Right lobe of liver (tissue), 6 donors: ENCODE measurements around the gene ATG14. TPM values are rescaled to one million over a fixed set of nuclear protein-coding genes. Genes with fewer than 3 reads are reported as not detected.

Experiments
- ATAC-seq, 4 donors: fragments of 200-7000 bp; cut with Tn5 transposase; one replicate each; pipeline ENCODE4 v1.9.1; 2020; ENCODE audit warnings: mild to moderate bottlenecking in 4 of 4, moderate library complexity in 4 of 4
- DNase-seq, 3 donors: peaks; one replicate each; pipeline ENCODE4 v3.0.0-alpha.2; 2020
- H3K27ac ChIP-seq, 3 donors: fragments of 200-600 bp; one replicate each; pipeline ENCODE4 v1.8.0; 2022
- H3K27me3 ChIP-seq, 2 donors: fragments of 200-600 bp; one replicate each; pipeline ENCODE4 v1.8.0; 2022
- H3K36me3 ChIP-seq, 4 donors: fragments of 200-600 bp; sonication (generic) in 1 of 4; one replicate each; pipeline versions ENCODE4 v1.5.1 to v1.8.0; 2017 to 2022; ENCODE audit warnings: control low read depth in 1 of 4
- H3K4me1 ChIP-seq, 4 donors: fragments of 200-600 bp; sonication (generic) in 1 of 4; one replicate each; pipeline versions ENCODE4 v1.5.1 to v1.8.0; 2017 to 2022; ENCODE audit warnings: control low read depth in 1 of 4
- H3K4me3 ChIP-seq, 3 donors: fragments of 200-600 bp; one replicate each; pipeline ENCODE4 v1.8.0; 2022
- H3K9me3 ChIP-seq, 4 donors: fragments of 200-600 bp; sonication (generic) in 1 of 4; one replicate each; pipeline versions ENCODE4 v1.5.1 to v1.8.0; 2017 to 2022; ENCODE audit warnings: control low read depth in 1 of 4
- POLR2A ChIP-seq: fragments of 450-650 bp; IDR thresholded peaks from one replicate; pipeline ENCODE4 v1.6.1; 2017; ENCODE audit warnings: antibody characterized with exemption, mild to moderate bottlenecking
- WGBS: methylation state at CpG from one replicate; pipeline ENCODE4 v1.1.6; 2018; ENCODE audit warnings: low coverage, low lambda C conversion rate; ENCODE audit not compliant: insufficient coverage; ENCODE audit errors: missing lambda C conversion rate; 5-methylcytosine and 5-hydroxymethylcytosine counted together
- intact Hi-C, 2 donors: fragments of 100-400 bp; cut with DNase I; formaldehyde crosslinking; loops; one replicate each; pipeline versions ENCODE4 v1.11.2 to v1.14.1; 2022
- total RNA-seq, 6 experiments: library from RNA; depleted of rRNA in 2 of 6; stranded (reverse); fragments of >200 nt in 2 of 6; fragmentation: NEBNext Ultra II Directional in 3 of 6; extraction: Animal tissue kit (Norgen Biotek cat#: 25700) in 3 of 6; gene quantifications; one replicate each; pipeline versions ENCODE4 v1.1.0 to v1.2.4, GENCODE V29; 2016 to 2023
- TF ChIP-seq, protein P1 (sequence below), 4 donors: fragments of 200-600 bp in 3 of 4; fragments of 450-650 bp in 1 of 4; IDR thresholded peaks; one replicate each; pipeline versions ENCODE4 v1.5.1 to v1.8.0; 2016 to 2022; ENCODE audit warnings: antibody characterized with exemption in 4 of 4, mild to moderate bottlenecking in 2 of 4
- donor health status: DM: no; HTN: yes; CAD: no.
- donor health status: DM: no; HTN: no; CAD: no.
- donor health status: DM: no; HTN: no; CAD: no.
- donor health status: DM: no; HTN: yes; CAD: no.
- donor health status: DM: no; HTN: yes; CAD: no.

The ATG14 gene
- total RNA-seq, 6 experiments from 2014 or later, result 4.0 to 4.7 (median 4.2) TPM

DNA sequence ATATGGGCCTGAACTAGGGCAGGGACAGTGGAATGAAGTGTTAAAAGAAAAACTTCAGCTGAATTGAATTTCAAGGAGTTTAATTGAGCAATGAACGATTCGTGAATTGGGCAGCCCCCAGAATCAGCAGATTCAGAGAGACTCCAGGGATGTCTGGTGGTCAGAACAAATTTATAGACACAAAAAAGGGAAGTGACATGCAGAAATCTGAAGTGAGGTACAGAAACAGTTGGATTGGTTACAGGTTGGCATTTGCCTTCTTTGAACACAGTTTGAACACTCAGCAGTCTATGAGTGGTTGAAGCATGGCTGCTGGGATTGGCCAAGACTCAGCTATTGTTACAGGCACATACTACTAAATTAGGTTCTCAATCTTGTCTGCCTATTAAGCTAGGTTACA, 38.5 kb upstream of the ATG14 start:
- 54% methylated on average over 2 of the region's 2 CpGs for WGBS
- TF ChIP-seq, protein P1, sequence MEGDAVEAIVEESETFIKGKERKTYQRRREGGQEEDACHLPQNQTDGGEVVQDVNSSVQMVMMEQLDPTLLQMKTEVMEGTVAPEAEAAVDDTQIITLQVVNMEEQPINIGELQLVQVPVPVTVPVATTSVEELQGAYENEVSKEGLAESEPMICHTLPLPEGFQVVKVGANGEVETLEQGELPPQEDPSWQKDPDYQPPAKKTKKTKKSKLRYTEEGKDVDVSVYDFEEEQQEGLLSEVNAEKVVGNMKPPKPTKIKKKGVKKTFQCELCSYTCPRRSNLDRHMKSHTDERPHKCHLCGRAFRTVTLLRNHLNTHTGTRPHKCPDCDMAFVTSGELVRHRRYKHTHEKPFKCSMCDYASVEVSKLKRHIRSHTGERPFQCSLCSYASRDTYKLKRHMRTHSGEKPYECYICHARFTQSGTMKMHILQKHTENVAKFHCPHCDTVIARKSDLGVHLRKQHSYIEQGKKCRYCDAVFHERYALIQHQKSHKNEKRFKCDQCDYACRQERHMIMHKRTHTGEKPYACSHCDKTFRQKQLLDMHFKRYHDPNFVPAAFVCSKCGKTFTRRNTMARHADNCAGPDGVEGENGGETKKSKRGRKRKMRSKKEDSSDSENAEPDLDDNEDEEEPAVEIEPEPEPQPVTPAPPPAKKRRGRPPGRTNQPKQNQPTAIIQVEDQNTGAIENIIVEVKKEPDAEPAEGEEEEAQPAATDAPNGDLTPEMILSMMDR (IDR thresholded peaks at IDR 0.05), result no peak
- no peak for TF ChIP-seq POLR2A
- intact Hi-C loops, result no loop called here
- Histone ChIP-seq H3K27ac (no peak overlapping the region), H3K36me3 (no peaks in the 10 kb centered on the region), H3K4me3 (no peak overlapping the region), H3K9me3 (no peaks in the 10 kb centered on the region), H3K4me1 (no peaks in the 10 kb centered on the region), H3K27me3 (no peaks in the 10 kb centered on the region)
- ATAC-seq, result no peak
- no peak for DNase-seq

GRCh38 chr14:55449116-55449515, 37.5 kb upstream of the ATG14 start:
- no peak for TF ChIP-seq POLR2A
- TF ChIP-seq, protein P1 (IDR thresholded peaks at IDR 0.05), result no peak
- Histone ChIP-seq H3K27me3 (no peaks in the 10 kb centered on the region), H3K4me3 (no peak overlapping the region), H3K9me3 (no peaks in the 10 kb centered on the region), H3K4me1 (no peaks in the 10 kb centered on the region), H3K36me3 (no peaks in the 10 kb centered on the region), H3K27ac (no peak overlapping the region)
- intact Hi-C loops, result no loop called here
- ATAC-seq (no peak), DNase-seq (no peak)
- 30% methylated on average over 2 of the region's 3 CpGs for WGBS

DNA sequence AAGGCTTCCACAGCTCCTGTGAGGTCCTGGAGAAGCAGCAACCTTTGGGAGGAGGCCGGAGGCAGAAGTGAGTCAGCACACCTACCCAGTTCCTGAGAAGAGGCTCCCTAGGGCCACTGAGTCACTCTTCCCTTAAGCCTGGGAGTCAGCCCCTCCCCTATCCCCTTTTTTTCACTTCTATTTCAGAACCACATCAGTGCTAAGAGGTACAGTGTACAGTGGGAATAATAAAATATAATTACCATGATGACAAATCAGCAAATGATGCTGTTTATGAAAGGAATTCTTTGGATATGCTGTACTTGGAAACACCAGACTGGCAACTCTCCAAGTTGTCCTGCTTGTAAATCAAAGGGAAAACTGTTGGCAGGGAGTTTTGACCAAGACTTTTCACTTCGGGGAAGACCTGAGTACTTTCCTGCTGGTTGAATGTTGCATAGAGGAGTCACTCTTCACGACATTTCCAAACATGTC, 36.5 kb upstream of the ATG14 start:
- Histone ChIP-seq H3K36me3 (no peaks in the 10 kb centered on the region), H3K27ac (no peak overlapping the region), H3K9me3 (no peaks in the 10 kb centered on the region), H3K4me3 (no peak overlapping the region), H3K27me3 (no peaks in the 10 kb centered on the region), H3K4me1 (no peaks in the 10 kb centered on the region)
- TF ChIP-seq, protein P1 (IDR thresholded peaks at IDR 0.05), result no peak
- no peak for TF ChIP-seq POLR2A
- intact Hi-C loops, result no loop called here
- 33% methylated on average over 2 of the region's 3 CpGs for WGBS
- no peak for ATAC-seq
- DNase-seq, result no peak

GRCh38 chr14:55446833-55447232, 35.2 kb upstream of the ATG14 start:
- intact Hi-C loops, result no loop called here
- no peak for ATAC-seq
- Histone ChIP-seq H3K4me3 (no peak overlapping the region), H3K27ac (no peak overlapping the region), H3K4me1 (no peaks in the 10 kb centered on the region), H3K27me3 (no peaks in the 10 kb centered on the region), H3K36me3 (no peaks in the 10 kb centered on the region), H3K9me3 (no peaks in the 10 kb centered on the region)
- DNase-seq, result no peak
- TF ChIP-seq, protein P1 (IDR thresholded peaks at IDR 0.05), result no peak
- no peak for TF ChIP-seq POLR2A
- WGBS, result 43% methylated on average over 2 of the region's 2 CpGs
